IMR-90 (cell line): ENCODE data around the gene MAZ. TPM values are rescaled to one million over a fixed set of nuclear protein-coding genes. Genes with fewer than 3 reads are reported as not detected.

ENCODE experiments used
- ATAC-seq: fragments of 200-7000 bp; cut with Tn5 transposase; 2 replicates; pipeline ENCODE4 v1.9.1; 2020; ENCODE audit warnings: low read depth, mild to moderate bottlenecking, moderate library complexity
- BruUV-seq: library from RNA; stranded (reverse); fragments of 400-500 nt; replicated peaks from 2 replicates; lab custom pipeline; 2021; lab: Mats Ljungman, UMichigan
- CTCF ChIA-PET: fragments of 300-600 bp; formaldehyde crosslinking; extraction: SDS; loops from one replicate; lab custom pipeline; 2021; ENCODE audit warnings: antibody characterized with exemption; lab: Yijun Ruan, JAX
- POLR2A ChIA-PET: fragments of 300-600 bp; sonication (Branson Sonifier 250); formaldehyde crosslinking; loops from one replicate; lab custom pipeline; 2022; ENCODE audit warnings: antibody characterized with exemption; ENCODE audit not compliant: unreplicated experiment; lab: Charles Lee
- DNase-seq: peaks from one replicate; pipeline ENCODE4 v3.0.0; 2013
- H2AFZ ChIP-seq: replicated peaks from 2 replicates; pipeline ENCODE3; 2013; ENCODE audit warnings: low read length, mild to moderate bottlenecking; ENCODE audit not compliant: poor library complexity
- H2AK5ac ChIP-seq: 2 replicates; pipeline ENCODE4 v1.6.1; 2013; ENCODE audit warnings: low read depth, low read length, inconsistent platforms
- H2AK9ac ChIP-seq: replicated peaks from 2 replicates; pipeline ENCODE3; 2013; ENCODE audit warnings: mild to moderate bottlenecking, low read depth, low read length, moderate library complexity; ENCODE audit not compliant: poor library complexity
- H2BK120ac ChIP-seq: 2 replicates; pipeline ENCODE4 v1.6.1; 2013; ENCODE audit warnings: low read depth, low read length, inconsistent platforms
- H2BK15ac ChIP-seq: 3 replicates; pipeline ENCODE4 v1.6.1; 2013; ENCODE audit warnings: low read depth, low read length, inconsistent platforms
- H2BK20ac ChIP-seq: 2 replicates; pipeline ENCODE4 v1.6.1; 2013; ENCODE audit warnings: low read depth, mild to moderate bottlenecking, inconsistent platforms, low read length, moderate library complexity
- H2BK5ac ChIP-seq: 2 replicates; pipeline ENCODE4 v1.6.1; 2013; ENCODE audit warnings: mild to moderate bottlenecking, low read depth, low read length, inconsistent platforms; ENCODE audit not compliant: poor library complexity, severe bottlenecking
- H3K14ac ChIP-seq: replicated peaks from 2 replicates; pipeline ENCODE4 v1.6.1; 2013; ENCODE audit warnings: low read depth, low read length, inconsistent platforms
- H3K18ac ChIP-seq: 2 replicates; pipeline ENCODE4 v1.6.1; 2013; ENCODE audit warnings: low read depth, low read length, control low read depth
- H3K23ac ChIP-seq: 2 replicates; pipeline ENCODE4 v1.6.1; 2013; ENCODE audit warnings: low read depth, low read length, inconsistent platforms
- H3K27ac ChIP-seq: 2 replicates; pipeline ENCODE4 v1.5.1; 2013; ENCODE audit warnings: mild to moderate bottlenecking, control low read depth, low read length; ENCODE audit not compliant: insufficient read depth
- H3K27me3 ChIP-seq: 2 replicates; pipeline ENCODE4 v1.6.1; 2013; ENCODE audit warnings: low read length; ENCODE audit not compliant: control insufficient read depth, insufficient read depth
- H3K36me3 ChIP-seq: 2 replicates; pipeline ENCODE4 v1.6.1; 2013; ENCODE audit warnings: low read length, mixed read lengths; ENCODE audit not compliant: control insufficient read depth, insufficient read depth
- H3K4ac ChIP-seq: 2 replicates; pipeline ENCODE4 v1.6.1; 2013; ENCODE audit warnings: low read depth, low read length, inconsistent platforms
- H3K4me1 ChIP-seq: 2 replicates; pipeline ENCODE4 v1.6.1; 2013; ENCODE audit warnings: low read length, mixed read lengths; ENCODE audit not compliant: control insufficient read depth, insufficient read depth
- H3K4me2 ChIP-seq: 2 replicates; pipeline ENCODE4 v1.6.1; 2013; ENCODE audit warnings: low read depth, mild to moderate bottlenecking, control low read depth, low read length, moderate library complexity
- H3K4me3 ChIP-seq: 2 replicates; pipeline ENCODE4 v1.5.1; 2013; ENCODE audit warnings: low read depth, mild to moderate bottlenecking, control low read depth, low read length, moderate library complexity; ENCODE audit not compliant: insufficient read depth
- H3K56ac ChIP-seq: 2 replicates; pipeline ENCODE4 v1.6.1; 2013; ENCODE audit warnings: low read length, inconsistent platforms; ENCODE audit not compliant: insufficient read depth; ENCODE audit errors: extremely low read depth
- H3K79me1 ChIP-seq, 2 experiments: 2 replicates each; pipeline ENCODE4 v1.6.1; 2013; ENCODE audit warnings: low read length in 2 of 2, inconsistent platforms in 1 of 2, low read depth in 1 of 2
- H3K9ac ChIP-seq: 2 replicates; pipeline ENCODE4 v1.6.1; 2013; ENCODE audit warnings: low read depth, low read length, control low read depth
- H3K9me1 ChIP-seq: 2 replicates; pipeline ENCODE4 v1.6.1; 2013; ENCODE audit warnings: low read length, inconsistent platforms; ENCODE audit not compliant: insufficient read depth
- H3K9me3 ChIP-seq: 2 replicates; pipeline ENCODE4 v1.6.1; 2013; ENCODE audit warnings: low read length; ENCODE audit not compliant: control insufficient read depth, insufficient read depth
- H4K20me1 ChIP-seq: 2 replicates; pipeline ENCODE4 v1.6.1; 2013; ENCODE audit warnings: low read length, inconsistent platforms; ENCODE audit not compliant: insufficient read depth
- H4K5ac ChIP-seq: 2 replicates; pipeline ENCODE4 v1.6.1; 2013; ENCODE audit warnings: mild to moderate bottlenecking, low read depth, low read length, control low read depth
- H4K8ac ChIP-seq, 2 experiments: 2 replicates each; pipeline ENCODE4 v1.6.1; 2013; ENCODE audit warnings: low read depth in 2 of 2, low read length in 2 of 2, control low read depth in 1 of 2, inconsistent platforms in 1 of 2
- H4K91ac ChIP-seq: 2 replicates; pipeline ENCODE4 v1.6.1; 2013; ENCODE audit warnings: low read depth, low read length, inconsistent platforms; ENCODE audit not compliant: insufficient read depth
- CEBPB ChIP-seq: IDR thresholded peaks from 2 replicates; pipeline ENCODE4 v1.6.1; 2012; ENCODE audit warnings: low read depth, low read length, improper control_type of control experiment
- FOS ChIP-seq: fragments of 150-350 bp; IDR thresholded peaks from 2 replicates; pipeline ENCODE4 v1.6.1; 2016; ENCODE audit warnings: low read depth, low read length
- WGBS, 2 experiments: methylation state at CpG; one replicate each; pipeline versions ENCODE4 v1.1.5 to v1.1.7; 2013; ENCODE audit warnings: missing lambda C conversion rate in 2 of 2; ENCODE audit not compliant: insufficient read length in 1 of 2; ENCODE audit errors: extremely low coverage in 2 of 2; 5-methylcytosine and 5-hydroxymethylcytosine counted together
- dilution Hi-C: fragments of 300-500 bp; cut with HindIII; formaldehyde crosslinking; loops from one replicate; pipeline ENCODE4 v1.14.3; 2018; ENCODE audit warnings: low sequenced_read_pairs; ENCODE audit not compliant: unreplicated experiment
- in situ Hi-C: fragments of 300-500 bp; cut with MboI; formaldehyde crosslinking; loops from 3 replicates; pipeline ENCODE4 v1.14.3; 2019; ENCODE audit warnings: low sequenced_read_pairs, inconsistent platforms, mixed read lengths
- intact Hi-C: fragments of 100-400 bp; cut with micrococcal nuclease; formaldehyde crosslinking; loops from 2 replicates; pipeline ENCODE4 v1.10.0; 2022
- polyA plus RNA-seq, 3 experiments: library from polyadenylated mRNA; depleted of rRNA; stranded (reverse); fragments of >200 nt; gene quantifications; 2 replicates each; pipeline ENCODE4 v1.2.3, GENCODE V29; 2012; ENCODE audit warnings: low replicate concordance in 1 of 3
- total RNA-seq: library from RNA; depleted of rRNA; stranded (reverse); fragments of >200 nt; gene quantifications from 2 replicates; pipeline ENCODE4 v1.2.3, GENCODE V29; 2012

The MAZ gene
- total and polyA plus RNA-seq, 2 of the 4 experiments (the other 2 are of a cell fraction), result 113 to 138 TPM

DNA sequence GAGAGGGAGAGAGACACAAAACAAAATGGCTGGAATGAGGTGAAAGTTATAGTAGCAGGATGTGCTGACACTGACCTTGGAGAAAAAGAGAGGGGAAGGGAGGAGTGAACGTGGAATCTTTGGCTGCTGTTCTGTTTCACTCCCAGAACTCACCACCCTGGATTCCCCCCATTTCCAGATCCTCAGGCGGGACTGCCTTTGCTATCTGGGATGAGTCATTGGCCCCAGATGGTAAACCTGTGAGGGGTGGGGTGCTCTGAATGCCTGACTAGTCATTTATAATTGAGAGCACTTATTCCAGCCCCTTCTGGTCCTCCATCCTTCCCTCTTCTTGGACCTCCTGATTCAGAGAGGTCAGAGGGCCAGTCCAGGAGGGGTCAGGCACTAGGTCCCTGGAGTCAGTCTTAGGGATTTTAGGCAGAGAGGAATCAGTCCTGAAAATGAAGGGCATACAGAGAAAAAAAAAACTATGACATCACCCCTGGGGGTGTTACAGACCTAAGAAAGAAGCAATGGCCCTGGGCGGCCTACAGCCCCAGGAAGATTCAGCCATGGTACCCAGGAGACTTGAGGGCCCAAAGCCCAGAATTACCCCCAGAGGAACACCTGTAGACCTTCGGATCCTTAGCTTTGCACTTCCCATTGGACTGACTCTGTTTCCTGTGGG lies 30.5 kb upstream of the MAZ start:
- H2BK5ac ChIP-seq, result no peak overlapping the region
- H2BK20ac ChIP-seq, result no peak overlapping the region
- H4K8ac ChIP-seq, result no peak overlapping the region
- H2AK5ac ChIP-seq, result no peak overlapping the region
- no peak overlapping the region for H3K9ac ChIP-seq
- no peaks in the 10 kb centered on the region for H3K36me3 ChIP-seq
- H3K23ac ChIP-seq, result no peak overlapping the region
- in situ Hi-C loops (no loop called here), intact Hi-C loops (no loop called here), dilution Hi-C loops (no loop called here)
- H3K56ac ChIP-seq, result no peak overlapping the region
- ChIA-PET POLR2A (no interaction called here), CTCF (interaction anchor here (0.6 to 0.7 kb wide), 2 partner anchors 45 to 72 kb away, joined by 3 read pairs; no protein-coding TSS in a partner anchor)
- BruUV-seq, result no TSS peak
- no peaks in the 10 kb centered on the region for H3K9me1 ChIP-seq
- no peak overlapping the region for H2AK9ac ChIP-seq
- no peak overlapping the region for H3K18ac ChIP-seq
- no peak overlapping the region for H3K4ac ChIP-seq
- DNase-seq (peak; percentile 43), ATAC-seq (peak; percentile 60)
- no peak overlapping the region for H3K4me3 ChIP-seq
- H4K5ac ChIP-seq, result no peak overlapping the region
- WGBS, 2 experiments, result no CpG with 5 or more reads among the region's 4 CpGs
- no peak overlapping the region for H3K4me2 ChIP-seq
- H3K79me1 ChIP-seq, result no peaks in the 10 kb centered on the region
- no peak overlapping the region for H2AFZ ChIP-seq
- H2BK15ac ChIP-seq, result no peak overlapping the region
- peaks cover 1% of the 10 kb centered on the region; the same call in 1 of the 2 replicates for H3K4me1 ChIP-seq
- H3K9me3 ChIP-seq, result no peaks in the 10 kb centered on the region
- no peaks in the 10 kb centered on the region for H4K20me1 ChIP-seq
- H3K27ac ChIP-seq, result no peak overlapping the region
- no peak overlapping the region for H2BK120ac ChIP-seq
- H3K14ac ChIP-seq, result no peak overlapping the region
- TF ChIP-seq CEBPB (no peak), FOS (peak; percentile 21; the same call in 1 of the 2 replicates)
- H4K91ac ChIP-seq, result no peak overlapping the region
- H3K27me3 ChIP-seq, result peaks cover 25% of the 10 kb centered on the region
